GM23338 (cell line): ENCODE measurements around the gene CEACAM18. TPM values are rescaled to one million over a fixed set of nuclear protein-coding genes. Genes with fewer than 3 reads are reported as not detected.

Source experiments
- ATAC-seq: fragments of 200-7000 bp; cut with Tn5 transposase; 3 replicates; pipeline ENCODE4 v1.9.1; 2020
- DNase-seq: peaks from one replicate; pipeline ENCODE4 v3.0.0-alpha.2; 2015; ENCODE audit warnings: low spot score
- H2AFZ ChIP-seq: fragments of 200-600 bp; sonication (generic); 2 replicates; pipeline ENCODE4 v1.8.0; 2016; ENCODE audit warnings: antibody characterized with exemption, mild to moderate bottlenecking, moderate library complexity
- H3F3A ChIP-seq: fragments of 200-600 bp; sonication (generic); replicated peaks from 2 replicates; pipeline ENCODE4 v1.8.0; 2017; ENCODE audit warnings: antibody characterized with exemption, mixed run types, low read depth
- H3K27ac ChIP-seq: fragments of 200-600 bp; sonication (generic); 2 replicates; pipeline ENCODE4 v1.6.1; 2016; ENCODE audit warnings: low read depth
- H3K27me3 ChIP-seq: fragments of 200-600 bp; sonication (generic); 2 replicates; pipeline ENCODE4 v1.8.0; 2016; ENCODE audit warnings: mild to moderate bottlenecking, mixed run types, moderate library complexity; ENCODE audit not compliant: insufficient read depth
- H3K36me3 ChIP-seq: fragments of 200-600 bp; sonication (generic); 2 replicates; pipeline ENCODE4 v1.8.0; 2016; ENCODE audit warnings: mild to moderate bottlenecking; ENCODE audit not compliant: insufficient read depth
- H3K4me1 ChIP-seq: fragments of 200-600 bp; sonication (generic); 2 replicates; pipeline ENCODE4 v1.8.0; 2016; ENCODE audit warnings: mild to moderate bottlenecking, moderate library complexity; ENCODE audit not compliant: insufficient read depth
- H3K4me2 ChIP-seq: fragments of 200-600 bp; sonication (generic); 2 replicates; pipeline ENCODE4 v1.7.1; 2017; ENCODE audit warnings: mixed run types
- H3K4me3 ChIP-seq: fragments of 200-600 bp; sonication (generic); 2 replicates; pipeline ENCODE4 v1.6.1; 2016; ENCODE audit warnings: mixed run types
- H3K79me2 ChIP-seq: fragments of 200-600 bp; sonication (generic); replicated peaks from 2 replicates; pipeline ENCODE4 v1.8.0; 2017; ENCODE audit warnings: mild to moderate bottlenecking; ENCODE audit not compliant: insufficient read depth
- H3K9me2 ChIP-seq: fragments of 200-600 bp; sonication (generic); 2 replicates; pipeline ENCODE4 v1.8.0; 2017; ENCODE audit not compliant: insufficient read depth
- H4K20me1 ChIP-seq: fragments of 200-600 bp; sonication (generic); replicated peaks from 2 replicates; pipeline ENCODE4 v1.8.0; 2017; ENCODE audit warnings: mild to moderate bottlenecking; ENCODE audit not compliant: insufficient read depth
- H3K27ac Mint-ChIP-seq: 2 replicates; pipeline ENCODE4 v1.8.0; 2020; ENCODE audit warnings: inconsistent platforms, mild to moderate bottlenecking, moderate library complexity, mixed read lengths
- H3K27me3 Mint-ChIP-seq: 3 replicates; pipeline ENCODE4 v1.8.0; 2022; ENCODE audit warnings: low read depth, mild to moderate bottlenecking, moderate library complexity, mixed read lengths, inconsistent platforms; ENCODE audit not compliant: insufficient read depth, poor library complexity
- H3K36me3 Mint-ChIP-seq: 3 replicates; pipeline ENCODE4 v1.8.0; 2021; ENCODE audit warnings: low read depth, mild to moderate bottlenecking, inconsistent platforms, moderate library complexity, mixed read lengths
- H3K4me1 Mint-ChIP-seq: 3 replicates; pipeline ENCODE4 v1.8.0; 2020; ENCODE audit warnings: mild to moderate bottlenecking, inconsistent platforms, mixed read lengths
- H3K4me3 Mint-ChIP-seq: 3 replicates; pipeline ENCODE4 v1.8.0; 2021; ENCODE audit warnings: moderate library complexity, mild to moderate bottlenecking, inconsistent platforms, mixed read lengths
- H3K9me3 Mint-ChIP-seq: 3 replicates; pipeline ENCODE4 v1.8.0; 2020; ENCODE audit warnings: moderate library complexity, mild to moderate bottlenecking, inconsistent platforms, mixed read lengths
- EZH2 ChIP-seq: fragments of 200-600 bp; sonication (generic); IDR thresholded peaks from one replicate; pipeline ENCODE4 v1.8.0; 2017; ENCODE audit warnings: antibody characterized with exemption, mild to moderate bottlenecking, low read depth; ENCODE audit not compliant: unreplicated experiment
- JUNB ChIP-seq: IDR thresholded peaks from one replicate; pipeline ENCODE4 v1.6.1; 2016; ENCODE audit warnings: antibody characterized with exemption; ENCODE audit not compliant: unreplicated experiment
- NANOG ChIP-seq: IDR thresholded peaks from 2 replicates; pipeline ENCODE4 v1.6.1; 2016; ENCODE audit warnings: antibody characterized with exemption, borderline replicate concordance
- POLR2AphosphoS5 ChIP-seq: IDR thresholded peaks from 2 replicates; pipeline ENCODE4 v1.6.1; 2016; ENCODE audit warnings: antibody characterized with exemption, low read depth
- ZNF114 ChIP-seq: fragments of 250-450 bp; sonication (Bioruptor Pico); IDR thresholded peaks from 2 replicates; pipeline ENCODE4 v1.5.0; 2020; ENCODE audit warnings: mild to moderate bottlenecking, moderate library complexity
- ZNF331 ChIP-seq: fragments of 250-450 bp; sonication (Bioruptor Pico); IDR thresholded peaks from 2 replicates; pipeline ENCODE4 v1.5.0; 2020; ENCODE audit warnings: low read depth, mild to moderate bottlenecking, moderate library complexity
- polyA plus RNA-seq: library from polyadenylated mRNA; unstranded; fragments of >200 nt; fragmentation: Nextera tagmentation; extraction: Ambion mirVana; gene quantifications from 2 replicates; pipeline ENCODE4 v1.2.1, GENCODE V29; 2016
- total RNA-seq: library from RNA; depleted of rRNA; stranded (reverse); fragments of >200 nt; shearing (Covaris generic); gene quantifications from 2 replicates; pipeline ENCODE4 v1.2.3, GENCODE V29; 2014
- TF ChIP-seq, protein P1 (sequence below): fragments of 250-450 bp; sonication (Bioruptor Pico); IDR thresholded peaks from 2 replicates; pipeline ENCODE4 v1.5.0; 2020; ENCODE audit warnings: mild to moderate bottlenecking, moderate library complexity

CEACAM18 gene
- total and polyA plus RNA-seq, 2 experiments from 2014 or later = not detected

DNA sequence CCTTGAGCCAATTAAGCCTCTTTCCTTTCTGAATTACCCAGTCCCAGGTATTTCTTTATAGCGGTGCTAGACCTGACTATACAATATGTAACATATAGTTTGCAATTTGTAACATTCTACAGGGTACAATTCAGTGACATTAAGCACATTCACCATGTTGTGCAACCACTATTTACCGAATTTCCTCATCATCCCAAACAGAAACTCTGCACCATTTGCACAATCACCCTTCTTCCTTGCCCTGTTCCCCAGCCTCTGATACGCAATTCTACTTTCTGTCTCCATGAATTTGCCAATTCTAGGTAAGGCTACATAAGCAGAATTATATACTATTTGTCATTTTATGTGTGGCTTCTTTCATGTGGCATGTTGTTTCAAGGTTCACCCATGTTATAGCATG is 47.2 kb upstream of the CEACAM18 start:
- Mint-ChIP-seq H3K27ac (no peak overlapping the region), H3K4me3 (no peak overlapping the region), H3K4me1 (no peaks in the 10 kb centered on the region), H3K27me3 (peaks cover 4% of the 10 kb centered on the region), H3K36me3 (no peaks in the 10 kb centered on the region; the same call in 2 of the 3 replicates), H3K9me3 (peaks cover 24% of the 10 kb centered on the region; the same call in 2 of the 3 replicates)
- H3K9me2 ChIP-seq = no peaks in the 10 kb centered on the region; the same call in 1 of the 2 replicates
- ATAC-seq (no peak), DNase-seq (no peak)
- no peaks in the 10 kb centered on the region for H3K27me3 ChIP-seq
- H3K79me2 ChIP-seq = no peaks in the 10 kb centered on the region
- TF ChIP-seq ZNF114 (CRISPR knock-in tag) (no peak), EZH2 (no peak), NANOG (no peak), POLR2AphosphoS5 (no peak)
- TF ChIP-seq, protein P1, sequence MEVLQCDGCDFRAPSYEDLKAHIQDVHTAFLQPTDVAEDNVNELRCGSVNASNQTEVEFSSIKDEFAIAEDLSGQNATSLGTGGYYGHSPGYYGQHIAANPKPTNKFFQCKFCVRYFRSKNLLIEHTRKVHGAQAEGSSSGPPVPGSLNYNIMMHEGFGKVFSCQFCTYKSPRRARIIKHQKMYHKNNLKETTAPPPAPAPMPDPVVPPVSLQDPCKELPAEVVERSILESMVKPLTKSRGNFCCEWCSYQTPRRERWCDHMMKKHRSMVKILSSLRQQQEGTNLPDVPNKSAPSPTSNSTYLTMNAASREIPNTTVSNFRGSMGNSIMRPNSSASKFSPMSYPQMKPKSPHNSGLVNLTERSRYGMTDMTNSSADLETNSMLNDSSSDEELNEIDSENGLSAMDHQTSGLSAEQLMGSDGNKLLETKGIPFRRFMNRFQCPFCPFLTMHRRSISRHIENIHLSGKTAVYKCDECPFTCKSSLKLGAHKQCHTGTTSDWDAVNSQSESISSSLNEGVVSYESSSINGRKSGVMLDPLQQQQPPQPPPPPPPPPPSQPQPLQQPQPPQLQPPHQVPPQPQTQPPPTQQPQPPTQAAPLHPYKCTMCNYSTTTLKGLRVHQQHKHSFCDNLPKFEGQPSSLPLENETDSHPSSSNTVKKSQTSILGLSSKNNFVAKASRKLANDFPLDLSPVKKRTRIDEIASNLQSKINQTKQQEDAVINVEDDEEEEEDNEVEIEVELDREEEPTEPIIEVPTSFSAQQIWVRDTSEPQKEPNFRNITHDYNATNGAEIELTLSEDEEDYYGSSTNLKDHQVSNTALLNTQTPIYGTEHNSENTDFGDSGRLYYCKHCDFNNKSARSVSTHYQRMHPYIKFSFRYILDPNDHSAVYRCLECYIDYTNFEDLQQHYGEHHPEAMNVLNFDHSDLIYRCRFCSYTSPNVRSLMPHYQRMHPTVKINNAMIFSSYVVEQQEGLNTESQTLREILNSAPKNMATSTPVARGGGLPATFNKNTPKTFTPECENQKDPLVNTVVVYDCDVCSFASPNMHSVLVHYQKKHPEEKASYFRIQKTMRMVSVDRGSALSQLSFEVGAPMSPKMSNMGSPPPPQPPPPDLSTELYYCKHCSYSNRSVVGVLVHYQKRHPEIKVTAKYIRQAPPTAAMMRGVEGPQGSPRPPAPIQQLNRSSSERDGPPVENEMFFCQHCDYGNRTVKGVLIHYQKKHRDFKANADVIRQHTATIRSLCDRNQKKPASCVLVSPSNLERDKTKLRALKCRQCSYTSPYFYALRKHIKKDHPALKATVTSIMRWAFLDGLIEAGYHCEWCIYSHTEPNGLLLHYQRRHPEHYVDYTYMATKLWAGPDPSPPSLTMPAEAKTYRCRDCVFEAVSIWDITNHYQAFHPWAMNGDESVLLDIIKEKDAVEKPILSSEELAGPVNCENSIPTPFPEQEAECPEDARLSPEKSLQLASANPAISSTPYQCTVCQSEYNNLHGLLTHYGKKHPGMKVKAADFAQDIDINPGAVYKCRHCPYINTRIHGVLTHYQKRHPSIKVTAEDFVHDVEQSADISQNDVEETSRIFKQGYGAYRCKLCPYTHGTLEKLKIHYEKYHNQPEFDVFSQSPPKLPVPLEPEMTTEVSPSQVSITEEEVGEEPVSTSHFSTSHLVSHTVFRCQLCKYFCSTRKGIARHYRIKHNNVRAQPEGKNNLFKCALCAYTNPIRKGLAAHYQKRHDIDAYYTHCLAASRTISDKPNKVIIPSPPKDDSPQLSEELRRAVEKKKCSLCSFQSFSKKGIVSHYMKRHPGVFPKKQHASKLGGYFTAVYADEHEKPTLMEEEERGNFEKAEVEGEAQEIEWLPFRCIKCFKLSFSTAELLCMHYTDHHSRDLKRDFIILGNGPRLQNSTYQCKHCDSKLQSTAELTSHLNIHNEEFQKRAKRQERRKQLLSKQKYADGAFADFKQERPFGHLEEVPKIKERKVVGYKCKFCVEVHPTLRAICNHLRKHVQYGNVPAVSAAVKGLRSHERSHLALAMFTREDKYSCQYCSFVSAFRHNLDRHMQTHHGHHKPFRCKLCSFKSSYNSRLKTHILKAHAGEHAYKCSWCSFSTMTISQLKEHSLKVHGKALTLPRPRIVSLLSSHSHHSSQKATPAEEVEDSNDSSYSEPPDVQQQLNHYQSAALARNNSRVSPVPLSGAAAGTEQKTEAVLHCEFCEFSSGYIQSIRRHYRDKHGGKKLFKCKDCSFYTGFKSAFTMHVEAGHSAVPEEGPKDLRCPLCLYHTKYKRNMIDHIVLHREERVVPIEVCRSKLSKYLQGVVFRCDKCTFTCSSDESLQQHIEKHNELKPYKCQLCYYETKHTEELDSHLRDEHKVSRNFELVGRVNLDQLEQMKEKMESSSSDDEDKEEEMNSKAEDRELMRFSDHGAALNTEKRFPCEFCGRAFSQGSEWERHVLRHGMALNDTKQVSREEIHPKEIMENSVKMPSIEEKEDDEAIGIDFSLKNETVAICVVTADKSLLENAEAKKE (CRISPR knock-in tag) = no peak
- H3K4me3 ChIP-seq = no peak overlapping the region
- H3K4me2 ChIP-seq = no peak overlapping the region
- no peaks in the 10 kb centered on the region for H3F3A ChIP-seq
- no peak overlapping the region for H3K27ac ChIP-seq
- no peaks in the 10 kb centered on the region for H3K4me1 ChIP-seq
- no peaks in the 10 kb centered on the region for H3K36me3 ChIP-seq
- H2AFZ ChIP-seq = no peak overlapping the region
- no peaks in the 10 kb centered on the region for H4K20me1 ChIP-seq

DNA sequence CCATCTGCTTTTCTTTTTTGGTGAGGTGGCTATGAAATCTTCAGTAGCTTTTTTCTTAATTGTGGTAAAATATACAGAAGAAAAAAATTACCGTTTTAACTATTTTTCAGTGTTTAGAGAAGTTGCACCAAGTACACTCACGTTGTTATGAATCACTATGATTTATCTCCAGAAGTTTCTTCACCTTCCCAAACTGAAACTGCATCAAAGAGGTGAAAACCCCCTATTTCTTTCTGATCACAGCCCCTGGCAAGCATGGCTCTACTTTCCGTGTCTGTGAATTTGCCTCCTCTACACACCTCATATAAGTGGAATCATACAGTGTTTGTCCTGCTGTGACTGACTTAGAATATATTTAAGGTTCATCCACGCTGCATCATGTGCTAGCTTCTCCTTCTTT is 45.3 kb upstream of the CEACAM18 start:
- Mint-ChIP-seq H3K36me3 (no peaks in the 10 kb centered on the region; the same call in 2 of the 3 replicates), H3K4me3 (no peak overlapping the region), H3K4me1 (no peaks in the 10 kb centered on the region; the same call in 2 of the 3 replicates), H3K27me3 (peaks cover 4% of the 10 kb centered on the region), H3K27ac (no peak overlapping the region), H3K9me3 (peaks cover 19% of the 10 kb centered on the region; the same call in 2 of the 3 replicates)
- no peaks in the 10 kb centered on the region for H3K27me3 ChIP-seq
- H3K4me3 ChIP-seq = no peak overlapping the region
- H3F3A ChIP-seq = no peaks in the 10 kb centered on the region
- no peak overlapping the region for H2AFZ ChIP-seq
- no peak overlapping the region for H3K4me2 ChIP-seq
- H3K79me2 ChIP-seq = no peaks in the 10 kb centered on the region
- H3K27ac ChIP-seq = no peak overlapping the region
- no peaks in the 10 kb centered on the region for H4K20me1 ChIP-seq
- no peaks in the 10 kb centered on the region for H3K4me1 ChIP-seq
- ATAC-seq (no peak), DNase-seq (no peak)
- no peaks in the 10 kb centered on the region for H3K36me3 ChIP-seq
- no peaks in the 10 kb centered on the region for H3K9me2 ChIP-seq
- no peak for TF ChIP-seq JUNB
- TF ChIP-seq, protein P1 (CRISPR knock-in tag) = no peak
- no peak for TF ChIP-seq ZNF331 (CRISPR knock-in tag)
- TF ChIP-seq ZNF114 (CRISPR knock-in tag) = no peak
- no peak for TF ChIP-seq POLR2AphosphoS5
